ENCODE data around the gene RAB40A. TPM values are rescaled to one million over a fixed set of nuclear protein-coding genes. Genes with fewer than 3 reads are reported as not detected.

RAB40A gene
- total RNA-seq, 1 experiment from 2014 or later = not detected

DNA sequence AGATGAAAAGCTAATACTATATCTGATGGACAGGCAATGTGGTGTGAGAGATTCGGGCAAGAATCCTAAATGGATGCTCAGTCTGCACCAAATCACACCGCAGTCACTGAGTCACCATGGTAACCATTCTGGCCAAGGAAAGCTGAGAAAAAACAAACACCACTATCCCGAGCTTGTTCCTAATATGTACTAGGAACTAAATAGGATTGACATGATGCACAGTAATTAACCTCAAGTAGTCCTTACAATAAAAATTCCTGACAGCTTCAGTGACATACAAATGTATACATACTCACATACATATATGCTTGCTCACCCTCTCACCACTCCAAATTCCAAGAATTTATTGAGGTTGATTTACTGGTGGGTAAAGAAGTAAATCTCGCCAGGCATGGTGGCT, 1.1 kb upstream of the RAB40A start:
- ChIA-PET CTCF (no interaction called here), RAD21 (ENCODE audit: low non-redundant PET in 1 of 2, low total read pairs in 2 of 2, uncharacterized antibody in 2 of 2, unreplicated experiment in 2 of 2) (no interaction called here), POLR2A (no interaction called here)
- no TSS peak for BruUV-seq (replicated peaks)
- Histone ChIP-seq H3K4me2 (ENCODE audit: low read length) (no peak overlapping the region), H3K9me3 (ENCODE audit: control insufficient read depth in 1 of 2, insufficient read depth in 1 of 2, low read depth in 1 of 2, low read length in 2 of 2) (no peaks in the 10 kb centered on the region), H3K9me2 (ENCODE audit: insufficient read depth) (no peaks in the 10 kb centered on the region), H2AFZ (ENCODE audit: low read depth, low read length, poor library complexity, severe bottlenecking) (no peak overlapping the region), H3K79me2 (ENCODE audit: insufficient read depth, low read length) (no peaks in the 10 kb centered on the region), H3K36me3 (ENCODE audit: control insufficient read depth in 1 of 2, insufficient read depth in 2 of 2, low read length in 2 of 2) (no peaks in the 10 kb centered on the region), H3K9ac (ENCODE audit: low read length) (no peak overlapping the region), H3K27me3 (ENCODE audit: insufficient read depth, low read length) (no peaks in the 10 kb centered on the region), H3K27ac (ENCODE audit: low read depth, low read length) (no peak overlapping the region), H3K4me3 (replicated peaks in 1 of 2; ENCODE audit: low read depth in 1 of 2, low read length in 2 of 2) (no peak overlapping the region), H3K4me1 (ENCODE audit: control insufficient read depth in 1 of 2, insufficient read depth in 2 of 2, low read length in 2 of 2) (no peaks in the 10 kb centered on the region), H4K20me1 (ENCODE audit: insufficient read depth) (no peaks in the 10 kb centered on the region)
- intact Hi-C loops (cut with micrococcal nuclease) = no loop called here
- TF ChIP-seq, protein P1, sequence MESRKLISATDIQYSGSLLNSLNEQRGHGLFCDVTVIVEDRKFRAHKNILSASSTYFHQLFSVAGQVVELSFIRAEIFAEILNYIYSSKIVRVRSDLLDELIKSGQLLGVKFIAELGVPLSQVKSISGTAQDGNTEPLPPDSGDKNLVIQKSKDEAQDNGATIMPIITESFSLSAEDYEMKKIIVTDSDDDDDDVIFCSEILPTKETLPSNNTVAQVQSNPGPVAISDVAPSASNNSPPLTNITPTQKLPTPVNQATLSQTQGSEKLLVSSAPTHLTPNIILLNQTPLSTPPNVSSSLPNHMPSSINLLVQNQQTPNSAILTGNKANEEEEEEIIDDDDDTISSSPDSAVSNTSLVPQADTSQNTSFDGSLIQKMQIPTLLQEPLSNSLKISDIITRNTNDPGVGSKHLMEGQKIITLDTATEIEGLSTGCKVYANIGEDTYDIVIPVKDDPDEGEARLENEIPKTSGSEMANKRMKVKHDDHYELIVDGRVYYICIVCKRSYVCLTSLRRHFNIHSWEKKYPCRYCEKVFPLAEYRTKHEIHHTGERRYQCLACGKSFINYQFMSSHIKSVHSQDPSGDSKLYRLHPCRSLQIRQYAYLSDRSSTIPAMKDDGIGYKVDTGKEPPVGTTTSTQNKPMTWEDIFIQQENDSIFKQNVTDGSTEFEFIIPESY (IDR thresholded peaks at IDR 0.05; ENCODE audit: extremely low read depth, insufficient replicate concordance, low read length) = no peak
- no peak for TF ChIP-seq SIN3A (IDR thresholded peaks at IDR 0.05; ENCODE audit: low read depth)
- TF ChIP-seq JUND (IDR thresholded peaks at IDR 0.05) = no peak
- no peak for TF ChIP-seq ELF1 (IDR thresholded peaks at IDR 0.05; ENCODE audit: borderline replicate concordance, low read depth)
- no peak for TF ChIP-seq ZNF274 (IDR thresholded peaks at IDR 0.05; ENCODE audit: low read depth, low read length)
- TF ChIP-seq EGR1 (IDR thresholded peaks at IDR 0.05; ENCODE audit: low read depth) = no peak
- no peak for TF ChIP-seq CBX3 (IDR thresholded peaks at IDR 0.05; ENCODE audit: low read depth)
- TF ChIP-seq, protein P2, sequence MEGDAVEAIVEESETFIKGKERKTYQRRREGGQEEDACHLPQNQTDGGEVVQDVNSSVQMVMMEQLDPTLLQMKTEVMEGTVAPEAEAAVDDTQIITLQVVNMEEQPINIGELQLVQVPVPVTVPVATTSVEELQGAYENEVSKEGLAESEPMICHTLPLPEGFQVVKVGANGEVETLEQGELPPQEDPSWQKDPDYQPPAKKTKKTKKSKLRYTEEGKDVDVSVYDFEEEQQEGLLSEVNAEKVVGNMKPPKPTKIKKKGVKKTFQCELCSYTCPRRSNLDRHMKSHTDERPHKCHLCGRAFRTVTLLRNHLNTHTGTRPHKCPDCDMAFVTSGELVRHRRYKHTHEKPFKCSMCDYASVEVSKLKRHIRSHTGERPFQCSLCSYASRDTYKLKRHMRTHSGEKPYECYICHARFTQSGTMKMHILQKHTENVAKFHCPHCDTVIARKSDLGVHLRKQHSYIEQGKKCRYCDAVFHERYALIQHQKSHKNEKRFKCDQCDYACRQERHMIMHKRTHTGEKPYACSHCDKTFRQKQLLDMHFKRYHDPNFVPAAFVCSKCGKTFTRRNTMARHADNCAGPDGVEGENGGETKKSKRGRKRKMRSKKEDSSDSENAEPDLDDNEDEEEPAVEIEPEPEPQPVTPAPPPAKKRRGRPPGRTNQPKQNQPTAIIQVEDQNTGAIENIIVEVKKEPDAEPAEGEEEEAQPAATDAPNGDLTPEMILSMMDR (IDR thresholded peaks at IDR 0.05 in 2 of 3, conservative IDR thresholded peaks at IDR 0.05 in 1 of 3; ENCODE audit: borderline replicate concordance in 1 of 3, insufficient read depth in 1 of 3, low read depth in 2 of 3, low read length in 2 of 3) = no peak
- no peak for TF ChIP-seq SRF (IDR thresholded peaks at IDR 0.05; ENCODE audit: low read depth)
- no peak for DNase-seq (ENCODE audit: low read depth, low spot score)
- no peak for ATAC-seq
